GM10266 (cell line): ENCODE measurements around the gene GABARAPL1.
"Not testable (repeated sequence)": the region's sequence is repeated elsewhere in the genome, so short reads cannot be mapped to it uniquely, and the experiment has no call there.

Source experiments
- DNase-seq: peaks from one replicate; pipeline ENCODE4 v3.0.0; 2012; ENCODE audit errors: extremely low spot score
- CTCF ChIP-seq: IDR thresholded peaks from 2 replicates; pipeline ENCODE4 v1.5.1; 2012; ENCODE audit warnings: mild to moderate bottlenecking, low read depth; ENCODE audit not compliant: control insufficient read depth, insufficient read depth; ENCODE audit errors: missing control alignments

GABARAPL1 gene

GRCh38 chr12:10214895-10215267, 2.2 kb downstream of the GABARAPL1 start:
- TF ChIP-seq CTCF = no peak
- DNase-seq = no peak

GRCh38 chr12:10215436-10215835, 2.8 kb downstream of the GABARAPL1 start:
- no peak for TF ChIP-seq CTCF
- DNase-seq = no peak

GRCh38 chr12:10215946-10216345, 3.3 kb downstream of the GABARAPL1 start:
- DNase-seq = not testable (repeated sequence)

- TF ChIP-seq CTCF = no peak
- no peak for DNase-seq
Measured at GRCh38 chr12:10218021-10218420, 5.3 kb downstream of the GABARAPL1 start.

- no peak for DNase-seq
- no peak for TF ChIP-seq CTCF
Measured at GRCh38 chr12:10220398-10221077, 7.9 kb downstream of the GABARAPL1 start.

GRCh38 chr12:10221846-10222245, 9.2 kb downstream of the GABARAPL1 start:
- DNase-seq = no peak
- TF ChIP-seq CTCF = no peak

GRCh38 chr12:10223208-10223607, 10.5 kb downstream of the GABARAPL1 start:
- DNase-seq = no peak

GRCh38 chr12:10225426-10225825, 12.7 kb downstream of the GABARAPL1 start:
- not testable (repeated sequence) for DNase-seq

More at GRCh38 chr12:10223208-10223607, 10.5 kb downstream of the GABARAPL1 start:
- no peak for TF ChIP-seq CTCF
